Adrenal gland (tissue), 12 donors: ENCODE measurements around the gene L3MBTL2. TPM values are rescaled to one million over a fixed set of nuclear protein-coding genes. Genes with fewer than 3 reads are reported as not detected.

Source experiments
- DNase-seq, 7 donors: peaks; one replicate each; pipeline ENCODE4 v3.0.0-alpha.2; 2019 to 2020
- H3K27ac ChIP-seq, 5 donors: fragments of 200-600 bp; sonication (generic) in 4 of 5; 1 replicate in 3 of 5; 2 replicates in 2 of 5; pipeline versions ENCODE4 v1.5.1 to v1.8.0; 2016 to 2020; ENCODE audit warnings: mild to moderate bottlenecking in 1 of 5
- H3K27me3 ChIP-seq: fragments of 200-600 bp; 2 replicates; pipeline ENCODE4 v1.8.0; 2021
- H3K36me3 ChIP-seq, 2 donors: fragments of 200-600 bp; replicated peaks in 1 of 2; 1 replicate in 1 of 2; 2 replicates in 1 of 2; pipeline versions ENCODE4 v1.5.1 to v1.8.0; 2018 to 2022
- H3K4me1 ChIP-seq, 2 donors: fragments of 200-600 bp; replicated peaks in 1 of 2; 1 replicate in 1 of 2; 2 replicates in 1 of 2; pipeline versions ENCODE4 v1.5.1 to v1.8.0; 2018 to 2021
- H3K4me3 ChIP-seq, 4 donors: fragments of 200-600 bp; sonication (generic) in 3 of 4; one replicate each; pipeline ENCODE4 v1.5.1; 2016 to 2018
- H3K9me3 ChIP-seq, 3 donors: fragments of 200-600 bp; sonication (generic) in 1 of 3; replicated peaks in 1 of 3; 1 replicate in 2 of 3; 2 replicates in 1 of 3; pipeline versions ENCODE4 v1.5.1 to v1.8.0; 2016 to 2021
- POLR2A ChIP-seq, 2 donors: fragments of 450-650 bp; IDR thresholded peaks; one replicate each; pipeline ENCODE4 v1.6.1; 2017; ENCODE audit warnings: antibody characterized with exemption in 2 of 2, mild to moderate bottlenecking in 2 of 2, moderate library complexity in 1 of 2
- WGBS, 4 donors: extraction: QIAGEN DNeasy Blood & Tissue Kit in 2 of 4; methylation state at CpG; one replicate each; pipeline versions ENCODE4 v1.1.5 to v1.1.7; 2013 to 2017; 5-methylcytosine and 5-hydroxymethylcytosine counted together
- intact Hi-C, 2 donors: fragments of 100-400 bp; cut with DNase I; formaldehyde crosslinking; loops; one replicate each; pipeline versions ENCODE4 v1.14.1 to v1.15.0; 2022 to 2023
- polyA plus RNA-seq, 3 donors: library from polyadenylated mRNA; stranded (reverse); fragments of 200-250 nt in 2 of 3; fragments of 350-450 nt in 1 of 3; fragmentation: Illumina TruSeq in 1 of 3; extraction: RNeasy Lipid Tissue Mini Kit (QIAGEN cat#74804) in 1 of 3; gene quantifications; one replicate each; pipeline ENCODE4 v1.2.3, GENCODE V29; 2013 to 2014
- total RNA-seq, 9 donors: library from RNA; depleted of rRNA in 4 of 9; stranded (reverse); fragments of >200 nt in 4 of 9; fragments of 120-200 nt in 1 of 9; fragmentation: NEBNext Ultra II Directional in 1 of 9; extraction: Animal tissue kit (Norgen Biotek cat#: 25700) in 1 of 9; gene quantifications; one replicate each; pipeline versions ENCODE4 v1.1.0 to v1.2.4, GENCODE V29; 2013 to 2023
- TF ChIP-seq, protein P1 (sequence below), 6 experiments: fragments of 450-650 bp in 4 of 6; fragments of 200-600 bp in 2 of 6; sonication (generic) in 1 of 6; IDR thresholded peaks; 1 replicate in 5 of 6; 2 replicates in 1 of 6; pipeline versions ENCODE4 v1.5.1 to v1.8.0; 2016 to 2021; ENCODE audit warnings: antibody characterized with exemption in 6 of 6, mild to moderate bottlenecking in 2 of 6, moderate library complexity in 1 of 6
- donor health status: healthy with polysubstance abuse.
- donor health status: Bipolar disorder and iron deficiency.
- donor health status: DM: yes; HTN: yes; CAD: no.
- donor health status: DM: no; HTN: no; CAD: no.
- donor health status: DM: no; HTN: no; CAD: no.
- donor health status: DM: yes; HTN: yes; CAD: no.

Gene L3MBTL2
- total and polyA plus RNA-seq, 12 donors = 16.1 to 31.9 (median 22.9) TPM

GRCh38 chr22:41171996-41172395 lies 33.1 kb upstream of the L3MBTL2 start:
- Histone ChIP-seq H3K27ac (no peak overlapping the region), H3K9me3 (no peaks in the 10 kb centered on the region), H3K4me3 (no peak overlapping the region), H3K4me1 (no peaks in the 10 kb centered on the region), H3K36me3 (peaks cover 0 to 90% of the 10 kb centered on the region in 2 donors), H3K27me3 (no peaks in the 10 kb centered on the region)
- TF ChIP-seq POLR2A (IDR thresholded peaks at IDR 0.05) = no peak
- TF ChIP-seq, protein P1, sequence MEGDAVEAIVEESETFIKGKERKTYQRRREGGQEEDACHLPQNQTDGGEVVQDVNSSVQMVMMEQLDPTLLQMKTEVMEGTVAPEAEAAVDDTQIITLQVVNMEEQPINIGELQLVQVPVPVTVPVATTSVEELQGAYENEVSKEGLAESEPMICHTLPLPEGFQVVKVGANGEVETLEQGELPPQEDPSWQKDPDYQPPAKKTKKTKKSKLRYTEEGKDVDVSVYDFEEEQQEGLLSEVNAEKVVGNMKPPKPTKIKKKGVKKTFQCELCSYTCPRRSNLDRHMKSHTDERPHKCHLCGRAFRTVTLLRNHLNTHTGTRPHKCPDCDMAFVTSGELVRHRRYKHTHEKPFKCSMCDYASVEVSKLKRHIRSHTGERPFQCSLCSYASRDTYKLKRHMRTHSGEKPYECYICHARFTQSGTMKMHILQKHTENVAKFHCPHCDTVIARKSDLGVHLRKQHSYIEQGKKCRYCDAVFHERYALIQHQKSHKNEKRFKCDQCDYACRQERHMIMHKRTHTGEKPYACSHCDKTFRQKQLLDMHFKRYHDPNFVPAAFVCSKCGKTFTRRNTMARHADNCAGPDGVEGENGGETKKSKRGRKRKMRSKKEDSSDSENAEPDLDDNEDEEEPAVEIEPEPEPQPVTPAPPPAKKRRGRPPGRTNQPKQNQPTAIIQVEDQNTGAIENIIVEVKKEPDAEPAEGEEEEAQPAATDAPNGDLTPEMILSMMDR (IDR thresholded peaks at IDR 0.05) = no peak
- no peak for DNase-seq
- 56 to 70% (median 61%) methylated on average over 3 of the region's 3 CpGs for WGBS, 4 donors
- intact Hi-C loops = no loop called here

- intact Hi-C loops = no loop called here
- TF ChIP-seq POLR2A (IDR thresholded peaks at IDR 0.05) = no peak
- TF ChIP-seq, protein P1 (IDR thresholded peaks at IDR 0.05) = no peak
Measured at GRCh38 chr22:41175546-41175945, 29.6 kb upstream of the L3MBTL2 start.

DNA sequence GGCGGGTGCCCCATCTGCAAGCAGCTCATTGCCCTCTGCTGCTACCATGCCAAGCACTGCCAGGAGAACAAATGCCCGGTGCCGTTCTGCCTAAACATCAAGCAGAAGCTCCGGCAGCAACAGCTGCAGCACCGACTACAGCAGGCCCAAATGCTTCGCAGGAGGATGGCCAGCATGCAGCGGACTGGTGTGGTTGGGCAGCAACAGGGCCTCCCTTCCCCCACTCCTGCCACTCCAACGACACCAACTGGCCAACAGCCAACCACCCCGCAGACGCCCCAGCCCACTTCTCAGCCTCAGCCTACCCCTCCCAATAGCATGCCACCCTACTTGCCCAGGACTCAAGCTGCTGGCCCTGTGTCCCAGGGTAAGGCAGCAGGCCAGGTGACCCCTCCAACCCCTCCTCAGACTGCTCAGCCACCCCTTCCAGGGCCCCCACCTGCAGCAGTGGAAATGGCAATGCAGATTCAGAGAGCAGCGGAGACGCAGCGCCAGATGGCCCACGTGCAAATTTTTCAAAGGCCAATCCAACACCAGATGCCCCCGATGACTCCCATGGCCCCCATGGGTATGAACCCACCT lies 28.0 kb upstream of the L3MBTL2 start:
- Histone ChIP-seq H3K4me3 (no peak overlapping the region), H3K27ac (no peak overlapping the region), H3K27me3 (no peaks in the 10 kb centered on the region), H3K36me3 (peaks cover 0 to 71% of the 10 kb centered on the region in 2 donors), H3K4me1 (no peaks in the 10 kb centered on the region), H3K9me3 (no peaks in the 10 kb centered on the region)
- WGBS, 4 donors = 85 to 100% (median 92%) methylated on average over 2 to 15 of the region's 15 CpGs
- intact Hi-C loops = no loop called here
- DNase-seq = no peak
- TF ChIP-seq, protein P1 (IDR thresholded peaks at IDR 0.05) = no peak
- TF ChIP-seq POLR2A (IDR thresholded peaks at IDR 0.05) = no peak

More at GRCh38 chr22:41175546-41175945, 29.6 kb upstream of the L3MBTL2 start:
- DNase-seq = no peak
- peaks cover 0 to 84% of the 10 kb centered on the region in 2 donors for H3K36me3 ChIP-seq
- WGBS, 4 donors = 77 to 80% (median 78%) methylated on average over 2 of the region's 2 CpGs
- no peaks in the 10 kb centered on the region for H3K9me3 ChIP-seq
- H3K27me3 ChIP-seq = no peaks in the 10 kb centered on the region
- no peaks in the 10 kb centered on the region for H3K4me1 ChIP-seq
- H3K4me3 ChIP-seq = no peak overlapping the region
- no peak overlapping the region for H3K27ac ChIP-seq

DNA sequence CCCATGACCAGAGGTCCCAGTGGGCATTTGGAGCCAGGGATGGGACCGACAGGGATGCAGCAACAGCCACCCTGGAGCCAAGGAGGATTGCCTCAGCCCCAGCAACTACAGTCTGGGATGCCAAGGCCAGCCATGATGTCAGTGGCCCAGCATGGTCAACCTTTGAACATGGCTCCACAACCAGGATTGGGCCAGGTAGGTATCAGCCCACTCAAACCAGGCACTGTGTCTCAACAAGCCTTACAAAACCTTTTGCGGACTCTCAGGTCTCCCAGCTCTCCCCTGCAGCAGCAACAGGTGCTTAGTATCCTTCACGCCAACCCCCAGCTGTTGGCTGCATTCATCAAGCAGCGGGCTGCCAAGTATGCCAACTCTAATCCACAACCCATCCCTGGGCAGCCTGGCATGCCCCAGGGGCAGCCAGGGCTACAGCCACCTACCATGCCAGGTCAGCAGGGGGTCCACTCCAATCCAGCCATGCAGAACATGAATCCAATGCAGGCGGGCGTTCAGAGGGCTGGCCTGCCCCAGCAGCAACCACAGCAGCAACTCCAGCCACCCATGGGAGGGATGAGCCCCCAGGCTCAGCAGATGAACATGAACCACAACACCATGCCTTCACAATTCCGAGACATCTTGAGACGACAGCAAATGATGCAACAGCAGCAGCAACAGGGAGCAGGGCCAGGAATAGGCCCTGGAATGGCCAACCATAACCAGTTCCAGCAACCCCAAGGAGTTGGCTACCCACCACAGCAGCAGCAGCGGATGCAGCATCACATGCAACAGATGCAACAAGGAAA lies 27.3 kb upstream of the L3MBTL2 start:
- 92 to 94% (median 93%) methylated on average over 6 to 9 of the region's 9 CpGs for WGBS, 4 donors
- Histone ChIP-seq H3K36me3 (peaks cover 0 to 64% of the 10 kb centered on the region in 2 donors), H3K9me3 (no peaks in the 10 kb centered on the region), H3K4me3 (no peak overlapping the region), H3K27me3 (no peaks in the 10 kb centered on the region), H3K4me1 (no peaks in the 10 kb centered on the region), H3K27ac (no peak overlapping the region)
- intact Hi-C loops = no loop called here
- DNase-seq = no peak
- TF ChIP-seq, protein P1 (IDR thresholded peaks at IDR 0.05) = no peak
- TF ChIP-seq POLR2A (IDR thresholded peaks at IDR 0.05) = no peak
